ENCODE measurements around the gene RALBP1. TPM values are rescaled to one million over a fixed set of nuclear protein-coding genes. Genes with fewer than 3 reads are reported as not detected.

RALBP1 gene
- total and polyA plus RNA-seq, 9 of the 15 experiments (the other 6 are each of a cell fraction or from before 2014, with no cell fraction given) = 10.9 to 70.0 (median 61.3) TPM

DNA sequence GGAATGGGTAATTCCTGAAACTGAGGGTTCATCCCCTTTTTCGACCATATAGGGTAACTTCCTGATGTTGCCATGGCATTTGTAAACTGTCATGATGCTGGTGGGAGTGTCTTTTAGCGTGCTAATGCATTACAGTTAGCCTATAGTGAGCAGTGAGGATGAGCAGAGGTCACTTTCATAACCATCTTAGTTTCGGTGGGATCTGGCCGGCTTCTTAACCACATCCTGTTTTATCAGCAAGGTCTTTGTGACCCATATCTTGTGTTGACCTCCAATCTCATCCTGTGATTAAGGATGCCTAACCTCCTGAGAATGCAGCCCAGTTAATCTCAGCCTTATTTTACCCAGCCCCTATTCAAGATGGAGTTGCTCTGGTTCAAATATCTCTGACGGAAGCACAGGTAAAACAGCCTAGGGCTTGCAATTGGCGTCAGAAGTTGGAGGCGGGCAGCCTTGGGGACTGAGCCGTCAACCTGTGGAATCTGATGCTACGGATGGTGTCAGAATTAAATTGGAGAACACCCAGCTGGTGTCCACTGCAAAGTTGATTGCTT lies 19.5 kb downstream of the RALBP1 start (continued):
- TF ChIP-seq, protein P1, sequence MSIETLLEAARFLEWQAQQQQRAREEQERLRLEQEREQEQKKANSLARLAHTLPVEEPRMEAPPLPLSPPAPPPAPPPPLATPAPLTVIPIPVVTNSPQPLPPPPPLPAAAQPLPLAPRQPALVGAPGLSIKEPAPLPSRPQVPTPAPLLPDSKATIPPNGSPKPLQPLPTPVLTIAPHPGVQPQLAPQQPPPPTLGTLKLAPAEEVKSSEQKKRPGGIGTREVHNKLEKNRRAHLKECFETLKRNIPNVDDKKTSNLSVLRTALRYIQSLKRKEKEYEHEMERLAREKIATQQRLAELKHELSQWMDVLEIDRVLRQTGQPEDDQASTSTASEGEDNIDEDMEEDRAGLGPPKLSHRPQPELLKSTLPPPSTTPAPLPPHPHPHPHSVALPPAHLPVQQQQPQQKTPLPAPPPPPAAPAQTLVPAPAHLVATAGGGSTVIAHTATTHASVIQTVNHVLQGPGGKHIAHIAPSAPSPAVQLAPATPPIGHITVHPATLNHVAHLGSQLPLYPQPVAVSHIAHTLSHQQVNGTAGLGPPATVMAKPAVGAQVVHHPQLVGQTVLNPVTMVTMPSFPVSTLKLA (conservative IDR thresholded peaks at IDR 0.05) = no peak
- no peak for TF ChIP-seq HLTF (IDR thresholded peaks at IDR 0.05)
- no peak for TF ChIP-seq BRD4 (IDR thresholded peaks at IDR 0.05)
- TF ChIP-seq LEF1 (IDR thresholded peaks at IDR 0.05) = no peak
- TF ChIP-seq, protein P2, sequence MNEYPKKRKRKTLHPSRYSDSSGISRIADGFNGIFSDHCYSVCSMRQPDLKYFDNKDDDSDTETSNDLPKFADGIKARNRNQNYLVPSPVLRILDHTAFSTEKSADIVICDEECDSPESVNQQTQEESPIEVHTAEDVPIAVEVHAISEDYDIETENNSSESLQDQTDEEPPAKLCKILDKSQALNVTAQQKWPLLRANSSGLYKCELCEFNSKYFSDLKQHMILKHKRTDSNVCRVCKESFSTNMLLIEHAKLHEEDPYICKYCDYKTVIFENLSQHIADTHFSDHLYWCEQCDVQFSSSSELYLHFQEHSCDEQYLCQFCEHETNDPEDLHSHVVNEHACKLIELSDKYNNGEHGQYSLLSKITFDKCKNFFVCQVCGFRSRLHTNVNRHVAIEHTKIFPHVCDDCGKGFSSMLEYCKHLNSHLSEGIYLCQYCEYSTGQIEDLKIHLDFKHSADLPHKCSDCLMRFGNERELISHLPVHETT (CRISPR knock-in tag; conservative IDR thresholded peaks at IDR 0.05 in 1 of 2, IDR thresholded peaks at IDR 0.05 in 1 of 2) = 0 out of 4 replicates have a peak, but pooled peaks of 1 of the 2 experiments have one; percentile 32
- no peak for TF ChIP-seq KLF10 (CRISPR knock-in tag; IDR thresholded peaks at IDR 0.05)
- peak; percentile 62; the same call in 1 of the 2 replicates for TF ChIP-seq ZNF311 (CRISPR knock-in tag; IDR thresholded peaks at IDR 0.05)
- no peak for TF ChIP-seq ZKSCAN1 (IDR thresholded peaks at IDR 0.05; ENCODE audit: low read depth, low read length)
- no peak for TF ChIP-seq ZNF133 (CRISPR knock-in tag; IDR thresholded peaks at IDR 0.05)
- no peak for TF ChIP-seq HOXB6 (CRISPR knock-in tag; IDR thresholded peaks at IDR 0.05; ENCODE audit: borderline replicate concordance)
- TF ChIP-seq SRF (CRISPR knock-in tag; IDR thresholded peaks at IDR 0.05) = peak in 1 of 2 experiments; percentile 89; a peak in 2 of 4 replicates
- TF ChIP-seq, protein P3, sequence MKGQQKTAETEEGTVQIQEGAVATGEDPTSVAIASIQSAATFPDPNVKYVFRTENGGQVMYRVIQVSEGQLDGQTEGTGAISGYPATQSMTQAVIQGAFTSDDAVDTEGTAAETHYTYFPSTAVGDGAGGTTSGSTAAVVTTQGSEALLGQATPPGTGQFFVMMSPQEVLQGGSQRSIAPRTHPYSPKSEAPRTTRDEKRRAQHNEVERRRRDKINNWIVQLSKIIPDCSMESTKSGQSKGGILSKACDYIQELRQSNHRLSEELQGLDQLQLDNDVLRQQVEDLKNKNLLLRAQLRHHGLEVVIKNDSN (CRISPR knock-in tag; IDR thresholded peaks at IDR 0.05) = no peak
- peak; percentile 89 for TF ChIP-seq ESRRA (IDR thresholded peaks at IDR 0.05; ENCODE audit: borderline replicate concordance, low read depth)
- TF ChIP-seq SOX6 (IDR thresholded peaks at IDR 0.05) = peak; percentile 21; the same call in 1 of the 2 replicates
- TF ChIP-seq ZNF695 (CRISPR knock-in tag; IDR thresholded peaks at IDR 0.05) = no peak
- no peak for TF ChIP-seq TARDBP (IDR thresholded peaks at IDR 0.05)
- no peak for TF ChIP-seq ZNF280B (CRISPR knock-in tag; IDR thresholded peaks at IDR 0.05)
- no peak for TF ChIP-seq ATF1 (CRISPR knock-in tag; IDR thresholded peaks at IDR 0.05)
- TF ChIP-seq ATF1 (tag; IDR thresholded peaks at IDR 0.05) = no peak
- peak; percentile 54 for TF ChIP-seq GABPA (tag; conservative IDR thresholded peaks at IDR 0.05; ENCODE audit: low read depth)
- TF ChIP-seq, protein P4, sequence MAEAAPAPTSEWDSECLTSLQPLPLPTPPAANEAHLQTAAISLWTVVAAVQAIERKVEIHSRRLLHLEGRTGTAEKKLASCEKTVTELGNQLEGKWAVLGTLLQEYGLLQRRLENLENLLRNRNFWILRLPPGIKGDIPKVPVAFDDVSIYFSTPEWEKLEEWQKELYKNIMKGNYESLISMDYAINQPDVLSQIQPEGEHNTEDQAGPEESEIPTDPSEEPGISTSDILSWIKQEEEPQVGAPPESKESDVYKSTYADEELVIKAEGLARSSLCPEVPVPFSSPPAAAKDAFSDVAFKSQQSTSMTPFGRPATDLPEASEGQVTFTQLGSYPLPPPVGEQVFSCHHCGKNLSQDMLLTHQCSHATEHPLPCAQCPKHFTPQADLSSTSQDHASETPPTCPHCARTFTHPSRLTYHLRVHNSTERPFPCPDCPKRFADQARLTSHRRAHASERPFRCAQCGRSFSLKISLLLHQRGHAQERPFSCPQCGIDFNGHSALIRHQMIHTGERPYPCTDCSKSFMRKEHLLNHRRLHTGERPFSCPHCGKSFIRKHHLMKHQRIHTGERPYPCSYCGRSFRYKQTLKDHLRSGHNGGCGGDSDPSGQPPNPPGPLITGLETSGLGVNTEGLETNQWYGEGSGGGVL (CRISPR knock-in tag; IDR thresholded peaks at IDR 0.05) = no peak
- 0 out of 2 replicates have a peak, but pooled peaks have one; percentile 52 for TF ChIP-seq ZNF41 (CRISPR knock-in tag; conservative IDR thresholded peaks at IDR 0.05)
- TF ChIP-seq ZNF212 (CRISPR knock-in tag; IDR thresholded peaks at IDR 0.05) = no peak
- no peak for TF ChIP-seq ZNF431 (CRISPR knock-in tag; IDR thresholded peaks at IDR 0.05)

All from K562 (cell line).